Stimulated activated CD8-positive, alpha-beta memory T cell treated with anti-CD3 and anti-CD28 coated beads, Interleukin-7, amount 100 ng/mL, for 1 hour (primary cell): ENCODE data around the gene ZBTB44.
"Not testable (repeated sequence)": the region's sequence is repeated elsewhere in the genome, so short reads cannot be mapped to it uniquely, and the experiment has no call there.

Experiments
- DNase-seq, 2 donors: peaks; one replicate each; pipeline ENCODE4 v3.0.0-alpha.2; 2020; ENCODE audit warnings: low read depth in 2 of 2

ZBTB44 gene

GRCh38 chr11:130313383-130314183 is 1.1 kb downstream of the ZBTB44 start:
- no peak for DNase-seq

DNA sequence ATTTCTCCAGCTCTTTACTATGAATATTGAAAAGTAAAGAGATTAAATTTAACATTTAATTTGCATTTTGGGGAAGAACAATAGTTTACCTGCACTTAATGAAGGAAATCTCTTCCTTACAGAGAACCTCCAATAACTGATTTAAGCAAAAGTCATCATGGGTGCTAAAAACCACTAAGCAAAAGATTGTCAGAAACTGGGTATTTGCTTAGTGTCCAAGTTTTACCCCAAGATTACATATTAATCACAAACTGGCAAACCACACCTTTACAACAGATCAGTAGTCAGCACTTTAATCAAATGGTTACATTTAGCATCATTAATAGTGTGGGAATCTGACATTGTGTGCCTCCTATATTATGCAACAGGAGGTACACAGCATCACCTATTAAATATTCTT is 2.7 kb downstream of the ZBTB44 start:
- DNase-seq, result no peak

GRCh38 chr11:130310622-130311021 is 4.1 kb downstream of the ZBTB44 start:
- no peak for DNase-seq

GRCh38 chr11:130308886-130309285 is 5.8 kb downstream of the ZBTB44 start:
- DNase-seq, result no peak

GRCh38 chr11:130308059-130308458 is 6.7 kb downstream of the ZBTB44 start:
- no peak for DNase-seq

GRCh38 chr11:130304651-130305050 is 10.1 kb downstream of the ZBTB44 start:
- DNase-seq, result no peak

DNA sequence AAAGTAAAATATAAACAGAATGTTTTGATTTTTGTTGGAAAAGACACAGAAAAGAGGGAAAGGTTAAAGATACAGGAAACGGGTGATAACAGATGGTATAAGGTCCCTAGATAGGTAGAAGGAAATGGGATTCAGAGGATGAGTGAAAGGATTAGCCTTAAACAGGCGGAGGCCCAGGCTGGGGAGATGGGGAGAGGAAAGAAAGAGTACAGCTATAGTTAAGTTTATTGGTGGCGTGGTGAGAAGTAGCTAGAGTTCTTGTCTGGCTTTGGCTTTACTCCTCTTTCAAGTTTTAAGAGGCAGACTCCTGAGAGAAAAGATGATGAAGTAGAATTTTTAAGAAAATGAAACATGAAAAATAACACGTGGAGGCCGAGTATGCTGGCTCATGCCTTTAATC is 13.7 kb downstream of the ZBTB44 start:
- DNase-seq, result no peak

DNA sequence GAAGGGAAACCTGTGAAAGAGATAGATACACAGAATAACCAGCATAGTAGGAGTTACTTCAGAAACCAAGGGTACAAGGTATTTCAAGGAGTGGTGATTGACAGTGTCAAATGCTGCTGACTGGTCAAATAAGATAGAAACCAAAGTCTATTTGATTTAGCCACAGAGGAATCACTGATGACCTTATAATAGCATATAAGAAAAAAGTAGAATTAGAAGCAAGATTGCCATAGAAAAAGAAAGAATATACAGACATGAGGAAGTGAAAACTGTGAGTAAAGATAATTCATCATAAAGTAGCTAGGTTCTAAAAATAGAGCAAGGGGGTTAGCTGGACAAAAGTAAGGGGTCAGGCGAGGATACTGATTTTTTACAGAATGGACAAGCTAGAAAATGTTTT is 14.2 kb downstream of the ZBTB44 start:
- DNase-seq, result no peak

- no peak for DNase-seq
Measured at GRCh38 chr11:130299978-130300377, 14.7 kb downstream of the ZBTB44 start.

GRCh38 chr11:130295657-130296056 is 19.1 kb downstream of the ZBTB44 start:
- no peak for DNase-seq

- no peak for DNase-seq
Measured at GRCh38 chr11:130282111-130282510, 32.6 kb downstream of the ZBTB44 start.

- not testable (repeated sequence) for DNase-seq
Measured at GRCh38 chr11:130281341-130281740, 33.4 kb downstream of the ZBTB44 start.

GRCh38 chr11:130279989-130280388 is 34.7 kb downstream of the ZBTB44 start:
- DNase-seq, result no peak

DNA sequence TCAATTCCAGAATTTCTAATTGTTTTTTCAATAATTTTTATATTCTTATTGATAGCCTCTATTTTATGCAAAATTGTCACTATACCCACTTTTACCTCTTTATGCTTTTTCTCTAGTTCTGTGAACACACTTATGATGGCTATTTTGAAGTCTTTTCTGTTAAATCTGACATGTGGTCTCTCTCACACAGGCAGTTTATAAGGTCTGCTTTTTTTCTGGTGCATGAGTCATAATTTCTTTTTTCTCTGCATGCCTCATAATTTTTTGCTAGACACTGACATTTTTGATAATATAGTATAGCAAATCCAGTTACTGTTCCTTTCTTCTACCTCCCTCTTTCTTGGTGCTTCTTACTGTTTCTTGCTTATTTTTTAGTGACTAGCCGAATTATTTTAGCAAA is 36.0 kb downstream of the ZBTB44 start:
- DNase-seq, result no peak

- DNase-seq, result no peak
Measured at GRCh38 chr11:130278151-130278550, 36.6 kb downstream of the ZBTB44 start.

GRCh38 chr11:130272336-130272735 is 42.4 kb downstream of the ZBTB44 start:
- DNase-seq, result no peak

DNA sequence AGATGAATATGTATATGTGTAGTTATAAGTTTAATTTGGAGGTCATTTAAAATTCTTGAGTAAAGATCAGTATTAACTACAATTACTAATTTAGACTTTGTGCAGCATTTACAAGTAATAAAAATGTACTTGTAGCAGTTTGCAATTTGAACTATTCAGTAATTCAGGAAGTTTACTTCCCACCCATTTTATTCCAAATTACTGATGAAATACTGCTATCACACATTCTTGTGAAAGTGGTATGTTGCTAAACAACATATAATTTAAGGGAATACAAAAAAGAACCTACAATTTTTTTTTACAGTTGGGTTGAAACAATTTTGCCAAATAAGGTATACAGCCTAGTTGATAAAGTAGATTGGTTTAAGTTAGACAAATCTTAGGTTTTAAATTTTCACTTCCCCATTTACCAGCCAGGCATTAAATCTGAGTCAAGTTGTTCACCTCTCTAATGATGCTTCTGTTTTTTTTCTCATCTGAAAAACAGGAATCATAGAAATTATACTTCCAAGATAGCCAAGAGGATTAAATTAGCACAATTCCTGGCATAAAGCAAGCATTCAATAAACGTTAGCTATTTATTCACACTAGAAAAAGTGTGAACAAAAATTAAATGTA is 45.3 kb downstream of the ZBTB44 start:
- no peak for DNase-seq

DNA sequence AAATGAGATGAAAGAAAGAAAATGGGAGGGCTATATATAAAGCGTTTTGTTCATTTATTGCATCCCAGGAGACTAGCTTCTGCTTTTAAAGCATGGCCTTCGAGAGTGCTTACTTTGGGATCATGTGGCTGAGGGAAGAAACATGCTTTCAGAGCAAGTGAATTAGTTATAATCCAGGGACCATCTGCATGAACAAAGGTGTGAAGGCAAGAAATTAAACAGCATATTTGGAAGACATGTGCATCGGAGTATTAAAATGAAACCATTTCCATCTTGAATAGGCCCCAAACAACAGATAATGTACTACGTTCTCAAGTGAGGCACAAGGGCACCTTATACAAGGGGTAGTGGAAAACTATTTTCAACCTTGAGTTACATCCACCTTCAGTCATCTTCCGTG is 51.4 kb downstream of the ZBTB44 start:
- no peak for DNase-seq

GRCh38 chr11:130262424-130262823 is 52.3 kb downstream of the ZBTB44 start:
- DNase-seq, result no peak

DNA sequence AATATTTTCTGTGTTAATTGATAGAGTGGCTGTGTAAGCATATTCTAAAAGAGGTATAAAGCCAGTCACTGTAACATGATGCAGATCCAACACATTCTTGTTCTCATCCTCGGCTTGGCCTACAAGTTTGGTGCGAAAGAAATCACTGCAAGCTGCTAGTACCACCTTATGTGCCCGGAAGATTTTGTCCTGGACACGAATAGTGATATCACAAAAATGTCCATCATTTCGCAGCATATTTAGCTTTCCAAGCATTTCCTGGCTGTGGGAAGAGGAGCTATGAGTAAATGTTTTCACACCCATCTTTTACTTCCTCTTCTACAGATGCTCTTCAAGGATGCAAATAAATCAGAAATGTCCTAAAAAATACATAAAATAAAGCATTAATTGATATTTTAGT is 53.1 kb downstream of the ZBTB44 start:
- no peak for DNase-seq

DNA sequence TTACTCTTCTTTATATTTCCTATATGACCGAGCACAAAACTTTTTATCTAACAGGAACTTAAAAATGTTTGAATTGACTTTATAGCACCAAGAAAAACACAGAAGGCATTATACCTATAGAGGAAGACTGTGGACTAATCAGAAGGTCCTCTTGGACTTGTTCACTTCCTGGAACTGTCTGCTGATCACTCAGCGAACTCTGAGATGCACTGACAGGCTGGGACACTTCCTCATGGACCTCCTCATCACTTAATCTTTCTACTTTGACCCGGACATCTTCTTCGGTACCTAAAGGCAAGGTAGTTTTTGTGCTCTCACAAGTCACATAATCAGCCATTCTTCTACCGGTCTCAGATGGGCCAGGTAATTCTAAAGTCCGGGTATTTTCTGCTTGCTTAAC is 54.0 kb downstream of the ZBTB44 start:
- DNase-seq, result no peak

- no peak for DNase-seq
Measured at GRCh38 chr11:130260080-130260627, 54.6 kb downstream of the ZBTB44 start.

GRCh38 chr11:130251763-130252162 is 63.0 kb downstream of the ZBTB44 start:
- not testable (repeated sequence) for DNase-seq
